GM12878 (cell line): ENCODE data around the gene RAB22A. TPM values are rescaled to one million over a fixed set of nuclear protein-coding genes. Genes with fewer than 3 reads are reported as not detected.

Experiments
- ATAC-seq: fragments of 200-7000 bp; cut with Tn5 transposase; 3 replicates; pipeline ENCODE4 v1.9.1; 2020; ENCODE audit warnings: mild to moderate bottlenecking, moderate library complexity
- BruUV-seq: library from RNA; stranded (reverse); fragments of 400-500 nt; replicated peaks from 2 replicates; lab custom pipeline; 2021; lab: Mats Ljungman, UMichigan
- CTCF ChIA-PET: fragments of 300-600 bp; sonication (Branson Sonifier 250); formaldehyde crosslinking; extraction: SDS; loops from one replicate; lab custom pipeline; 2021; ENCODE audit warnings: inconsistent platforms; lab: Yijun Ruan, JAX
- POLR2A ChIA-PET: fragments of 350-600 bp; formaldehyde crosslinking; extraction: SDS; loops from one replicate; lab custom pipeline; 2021; ENCODE audit warnings: inconsistent platforms; lab: Charles Lee
- RAD21 ChIA-PET: fragments of 300-600 bp; sonication (Branson Sonifier 250); formaldehyde crosslinking; loops from one replicate; lab custom pipeline; 2023; ENCODE audit warnings: antibody characterized with exemption; ENCODE audit not compliant: unreplicated experiment; lab: Charles Lee
- SMC1A ChIA-PET: fragments of 300-600 bp; sonication (Branson Sonifier 250); formaldehyde crosslinking; loops from one replicate; lab custom pipeline; 2023; ENCODE audit not compliant: unreplicated experiment, uncharacterized antibody; lab: Charles Lee
- DNase-seq: peaks from one replicate; pipeline ENCODE4 v3.0.0-alpha.2; 2011; ENCODE audit warnings: low read depth, low spot score
- FAIRE-seq: peaks from 3 replicates; lab custom pipeline; 2011; peaks lifted over from hg19 to GRCh38; lab: Jason Lieb, UNC
- H2AFZ ChIP-seq: 2 replicates; pipeline ENCODE4 v1.6.0; 2011; ENCODE audit warnings: low read depth, low read length, control low read depth; ENCODE audit not compliant: control insufficient read depth
- H3K27ac ChIP-seq: 2 replicates; pipeline ENCODE4 v1.5.1; 2011; ENCODE audit warnings: control low read depth; ENCODE audit not compliant: control insufficient read depth, insufficient read depth
- H3K27me3 ChIP-seq, 2 experiments: replicated peaks in 1 of 2; 2 replicates each; pipeline versions ENCODE4 v1.6.0 to v1.6.1; 2011; ENCODE audit warnings: low read length in 1 of 2; ENCODE audit not compliant: control insufficient read depth in 2 of 2, insufficient read depth in 2 of 2
- H3K36me3 ChIP-seq, 2 experiments: 2 replicates each; pipeline ENCODE4 v1.5.1; 2011; ENCODE audit warnings: low read length in 1 of 2; ENCODE audit not compliant: control insufficient read depth in 2 of 2, insufficient read depth in 2 of 2
- H3K4me1 ChIP-seq: 2 replicates; pipeline ENCODE4 v1.6.1; 2011; ENCODE audit warnings: mild to moderate bottlenecking, low read length, moderate library complexity, mixed read lengths; ENCODE audit not compliant: control insufficient read depth, insufficient read depth
- H3K4me2 ChIP-seq: 2 replicates; pipeline ENCODE4 v1.6.0; 2011; ENCODE audit warnings: control low read depth; ENCODE audit not compliant: control insufficient read depth, insufficient read depth
- H3K4me3 ChIP-seq: fragments of 200-600 bp; sonication (generic); 2 replicates; pipeline ENCODE4 v1.5.1; 2016
- H3K79me2 ChIP-seq: 2 replicates; pipeline ENCODE4 v1.6.0; 2011; ENCODE audit warnings: low read length; ENCODE audit not compliant: control insufficient read depth, insufficient read depth
- H3K9ac ChIP-seq: 2 replicates; pipeline ENCODE4 v1.8.0; 2011; ENCODE audit warnings: low read length, control low read depth, mixed read lengths; ENCODE audit not compliant: control insufficient read depth, insufficient read depth
- H3K9me3 ChIP-seq: replicated peaks from 3 replicates; pipeline ENCODE4 v1.5.1; 2011; ENCODE audit warnings: mild to moderate bottlenecking, low read length; ENCODE audit not compliant: control insufficient read depth, insufficient read depth
- H4K20me1 ChIP-seq: 2 replicates; pipeline ENCODE4 v1.6.0; 2011; ENCODE audit not compliant: control insufficient read depth, insufficient read depth
- BRCA1 ChIP-seq: IDR thresholded peaks from 2 replicates; pipeline ENCODE4 v1.6.1; 2011; ENCODE audit warnings: low read depth, low read length, improper control_type of control experiment
- CHD2 ChIP-seq: IDR thresholded peaks from 2 replicates; pipeline ENCODE4 v1.6.1; 2011; ENCODE audit warnings: low read depth, low read length, improper control_type of control experiment, borderline replicate concordance
- GATAD2B ChIP-seq: fragments of 450-650 bp; conservative IDR thresholded peaks from 2 replicates; pipeline ENCODE4 v1.6.1; 2017; ENCODE audit warnings: low read depth, mild to moderate bottlenecking, moderate library complexity
- LARP7 ChIP-seq: fragments of 450-650 bp; IDR thresholded peaks from 2 replicates; pipeline ENCODE4 v1.6.1; 2017; ENCODE audit warnings: mild to moderate bottlenecking
- POU2F2 ChIP-seq: IDR thresholded peaks from 3 replicates; pipeline ENCODE4 v1.6.1; 2011; ENCODE audit warnings: low read depth, mild to moderate bottlenecking, low read length, borderline replicate concordance
- SREBF2 ChIP-seq: IDR thresholded peaks from 2 replicates; pipeline ENCODE4 v1.6.1; 2012; ENCODE audit warnings: mild to moderate bottlenecking, low read length
- STAT3 ChIP-seq: IDR thresholded peaks from 2 replicates; pipeline ENCODE4 v1.6.1; 2011; ENCODE audit warnings: low read depth, low read length, improper control_type of control experiment
- TCF3 ChIP-seq: IDR thresholded peaks from 2 replicates; pipeline ENCODE4 v1.6.1; 2012; ENCODE audit warnings: low read depth, mild to moderate bottlenecking, low read length, borderline replicate concordance; ENCODE audit not compliant: insufficient read depth
- ZNF207 ChIP-seq: fragments of 450-650 bp; IDR thresholded peaks from 2 replicates; pipeline ENCODE4 v1.6.1; 2014; ENCODE audit warnings: antibody characterized with exemption, mild to moderate bottlenecking, borderline replicate concordance
- WGBS: methylation state at CpG from one replicate; pipeline ENCODE4 v1.1.6; 2016; ENCODE audit warnings: low lambda C conversion rate; ENCODE audit not compliant: insufficient replicate concordance, insufficient coverage; ENCODE audit errors: missing lambda C conversion rate; 5-methylcytosine and 5-hydroxymethylcytosine counted together
- in situ Hi-C: fragments of 300-500 bp; cut with MboI; formaldehyde crosslinking; loops from 9 replicates; pipeline ENCODE4 v1.14.3; 2018; ENCODE audit warnings: mixed read lengths
- intact Hi-C: fragments of 100-400 bp; cut with micrococcal nuclease; formaldehyde crosslinking; loops from one replicate; pipeline ENCODE4 v1.14.2; 2022; ENCODE audit not compliant: unreplicated experiment
- polyA plus RNA-seq, 11 experiments: library from polyadenylated mRNA; depleted of rRNA in 4 of 11; unstranded in 6 of 11; stranded (reverse) in 5 of 11; fragments of >200 nt; fragmentation: Nextera tagmentation in 4 of 11; fragmentation: Illumina TruSeq in 1 of 11; extraction: Ambion mirVana in 4 of 11; extraction: Trizol in 1 of 11; gene quantifications; 1 replicate in 1 of 11; 2 replicates in 10 of 11; pipeline versions ENCODE4 v1.2.1 to v1.2.3, GENCODE V29; 2011 to 2016; ENCODE audit warnings: inconsistent platforms in 2 of 11, missing spikeins in 2 of 11, low read depth in 1 of 11
- total RNA-seq, 4 experiments: library from RNA; depleted of rRNA in 3 of 4; stranded (reverse); fragments of >200 nt in 3 of 4; fragmentation: Illumina TruSeq in 1 of 4; extraction: Trizol in 1 of 4; gene quantifications; 2 replicates each; pipeline versions ENCODE4 v1.2.1 to v1.2.3, GENCODE V29; 2013 to 2021
- TF ChIP-seq, protein P1 (sequence below): fragments of 450-650 bp; IDR thresholded peaks from 2 replicates; pipeline ENCODE4 v1.6.1; 2018; ENCODE audit warnings: borderline replicate concordance, mild to moderate bottlenecking; ENCODE audit not compliant: partially characterized antibody
- TF ChIP-seq, protein P2 (sequence below): IDR thresholded peaks from 2 replicates; pipeline ENCODE4 v1.6.1; 2012; ENCODE audit warnings: low read length, inconsistent platforms
- TF ChIP-seq, protein P3 (sequence below), 3 experiments: IDR thresholded peaks in 2 of 3; conservative IDR thresholded peaks in 1 of 3; 2 replicates each; pipeline ENCODE4 v1.5.1; 2011; ENCODE audit warnings: low read depth in 3 of 3, low read length in 3 of 3, mild to moderate bottlenecking in 3 of 3, control low read depth in 2 of 3, moderate library complexity in 2 of 3, inconsistent platforms in 1 of 3, mixed read lengths in 1 of 3; ENCODE audit not compliant: control insufficient read depth in 2 of 3, insufficient read depth in 1 of 3; ENCODE audit errors: extremely low read depth in 1 of 3
- TF ChIP-seq, protein P4 (sequence below): IDR thresholded peaks from 2 replicates; pipeline ENCODE4 v1.6.1; 2011; ENCODE audit warnings: mild to moderate bottlenecking, low read depth, low read length, moderate library complexity; ENCODE audit not compliant: insufficient replicate concordance

RAB22A gene
- total and polyA plus RNA-seq, 10 of the 15 experiments (the other 5 are each of a cell fraction or from before 2014, with no cell fraction given), result 2.7 to 12.0 (median 10.0) TPM

DNA sequence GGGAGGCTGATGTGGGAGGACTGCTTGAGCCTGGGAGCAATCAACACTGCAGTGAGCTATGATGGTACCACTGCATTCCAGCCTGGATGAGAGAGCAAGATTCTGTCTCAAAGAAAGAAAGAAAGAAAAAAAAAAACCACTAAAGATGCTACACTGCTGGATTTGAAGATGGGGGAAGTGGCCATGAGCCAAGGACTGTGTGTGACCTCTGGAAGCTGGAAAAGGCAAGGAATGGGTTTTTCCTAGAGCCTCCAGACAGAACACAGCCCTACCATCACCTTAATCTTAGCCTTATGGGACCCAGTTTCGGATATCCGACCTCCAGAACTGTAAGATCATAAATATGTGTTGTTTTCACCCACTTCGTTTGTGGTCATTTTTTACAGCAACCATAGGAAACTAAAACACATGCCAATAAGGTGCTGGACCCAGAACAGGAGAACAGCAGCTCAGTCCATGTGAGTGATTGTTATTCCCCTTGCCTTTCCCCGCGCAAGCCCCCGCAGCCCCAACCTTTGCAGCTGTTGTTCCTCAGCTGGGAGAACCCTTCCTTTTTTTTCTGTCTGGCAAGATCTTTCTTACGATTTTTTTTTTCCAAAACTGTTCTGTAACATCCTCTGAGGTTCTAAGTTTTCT is 68.4 kb downstream of the RAB22A start:
- BruUV-seq, result no TSS peak
- intact Hi-C loops (no loop called here), in situ Hi-C loops (no loop called here)
- 49% methylated on average over 7 of the region's 7 CpGs for WGBS
- peaks cover 10% of the 10 kb centered on the region for H3K9me3 ChIP-seq
- no peak overlapping the region for H3K4me3 ChIP-seq
- POLR2A ChIA-PET, result interaction anchor here (0.6 kb wide), 1 partner anchor 64 kb away, joined by 3 read pairs; no protein-coding TSS in a partner anchor
- H4K20me1 ChIP-seq, result no peaks in the 10 kb centered on the region
- no peak overlapping the region for H3K27ac ChIP-seq
- CTCF ChIA-PET, result interaction anchor here (0.7 kb wide), 1 partner anchor 273 kb away, joined by 3 read pairs; the partner anchor contains the start of gene STX16
- RAD21 ChIA-PET, result no interaction called here
- SMC1A ChIA-PET, result no interaction called here
- H3K4me2 ChIP-seq, result no peak overlapping the region
- FAIRE-seq (no peak), DNase-seq (no peak), ATAC-seq (no peak)
- no peaks in the 10 kb centered on the region; the same call in 1 of the 2 replicates for H3K4me1 ChIP-seq
- TF ChIP-seq, protein P1, sequence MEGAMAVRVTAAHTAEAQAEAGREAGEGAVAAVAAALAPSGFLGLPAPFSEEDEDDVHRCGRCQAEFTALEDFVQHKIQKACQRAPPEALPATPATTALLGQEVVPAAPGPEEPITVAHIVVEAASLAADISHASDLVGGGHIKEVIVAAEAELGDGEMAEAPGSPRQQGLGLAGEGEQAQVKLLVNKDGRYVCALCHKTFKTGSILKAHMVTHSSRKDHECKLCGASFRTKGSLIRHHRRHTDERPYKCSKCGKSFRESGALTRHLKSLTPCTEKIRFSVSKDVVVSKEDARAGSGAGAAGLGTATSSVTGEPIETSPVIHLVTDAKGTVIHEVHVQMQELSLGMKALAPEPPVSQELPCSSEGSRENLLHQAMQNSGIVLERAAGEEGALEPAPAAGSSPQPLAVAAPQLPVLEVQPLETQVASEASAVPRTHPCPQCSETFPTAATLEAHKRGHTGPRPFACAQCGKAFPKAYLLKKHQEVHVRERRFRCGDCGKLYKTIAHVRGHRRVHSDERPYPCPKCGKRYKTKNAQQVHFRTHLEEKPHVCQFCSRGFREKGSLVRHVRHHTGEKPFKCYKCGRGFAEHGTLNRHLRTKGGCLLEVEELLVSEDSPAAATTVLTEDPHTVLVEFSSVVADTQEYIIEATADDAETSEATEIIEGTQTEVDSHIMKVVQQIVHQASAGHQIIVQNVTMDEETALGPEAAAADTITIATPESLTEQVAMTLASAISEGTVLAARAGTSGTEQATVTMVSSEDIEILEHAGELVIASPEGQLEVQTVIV, result no peak
- TF ChIP-seq CHD2 (no peak), POU2F2 (no peak), LARP7 (no peak), ZNF207 (no peak), TCF3 (no peak), STAT3 (no peak), GATAD2B (no peak), BRCA1 (no peak), SREBF2 (no peak)
- TF ChIP-seq, protein P2, sequence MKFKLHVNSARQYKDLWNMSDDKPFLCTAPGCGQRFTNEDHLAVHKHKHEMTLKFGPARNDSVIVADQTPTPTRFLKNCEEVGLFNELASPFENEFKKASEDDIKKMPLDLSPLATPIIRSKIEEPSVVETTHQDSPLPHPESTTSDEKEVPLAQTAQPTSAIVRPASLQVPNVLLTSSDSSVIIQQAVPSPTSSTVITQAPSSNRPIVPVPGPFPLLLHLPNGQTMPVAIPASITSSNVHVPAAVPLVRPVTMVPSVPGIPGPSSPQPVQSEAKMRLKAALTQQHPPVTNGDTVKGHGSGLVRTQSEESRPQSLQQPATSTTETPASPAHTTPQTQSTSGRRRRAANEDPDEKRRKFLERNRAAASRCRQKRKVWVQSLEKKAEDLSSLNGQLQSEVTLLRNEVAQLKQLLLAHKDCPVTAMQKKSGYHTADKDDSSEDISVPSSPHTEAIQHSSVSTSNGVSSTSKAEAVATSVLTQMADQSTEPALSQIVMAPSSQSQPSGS, result no peak
- TF ChIP-seq, protein P3, sequence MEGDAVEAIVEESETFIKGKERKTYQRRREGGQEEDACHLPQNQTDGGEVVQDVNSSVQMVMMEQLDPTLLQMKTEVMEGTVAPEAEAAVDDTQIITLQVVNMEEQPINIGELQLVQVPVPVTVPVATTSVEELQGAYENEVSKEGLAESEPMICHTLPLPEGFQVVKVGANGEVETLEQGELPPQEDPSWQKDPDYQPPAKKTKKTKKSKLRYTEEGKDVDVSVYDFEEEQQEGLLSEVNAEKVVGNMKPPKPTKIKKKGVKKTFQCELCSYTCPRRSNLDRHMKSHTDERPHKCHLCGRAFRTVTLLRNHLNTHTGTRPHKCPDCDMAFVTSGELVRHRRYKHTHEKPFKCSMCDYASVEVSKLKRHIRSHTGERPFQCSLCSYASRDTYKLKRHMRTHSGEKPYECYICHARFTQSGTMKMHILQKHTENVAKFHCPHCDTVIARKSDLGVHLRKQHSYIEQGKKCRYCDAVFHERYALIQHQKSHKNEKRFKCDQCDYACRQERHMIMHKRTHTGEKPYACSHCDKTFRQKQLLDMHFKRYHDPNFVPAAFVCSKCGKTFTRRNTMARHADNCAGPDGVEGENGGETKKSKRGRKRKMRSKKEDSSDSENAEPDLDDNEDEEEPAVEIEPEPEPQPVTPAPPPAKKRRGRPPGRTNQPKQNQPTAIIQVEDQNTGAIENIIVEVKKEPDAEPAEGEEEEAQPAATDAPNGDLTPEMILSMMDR (IDR thresholded peaks at IDR 0.05 in 2 of 3, conservative IDR thresholded peaks at IDR 0.05 in 1 of 3; ENCODE audit: control insufficient read depth in 2 of 3, extremely low read depth in 1 of 3, insufficient read depth in 1 of 3, low read depth in 3 of 3, low read length in 3 of 3), result no peak
- TF ChIP-seq, protein P4, sequence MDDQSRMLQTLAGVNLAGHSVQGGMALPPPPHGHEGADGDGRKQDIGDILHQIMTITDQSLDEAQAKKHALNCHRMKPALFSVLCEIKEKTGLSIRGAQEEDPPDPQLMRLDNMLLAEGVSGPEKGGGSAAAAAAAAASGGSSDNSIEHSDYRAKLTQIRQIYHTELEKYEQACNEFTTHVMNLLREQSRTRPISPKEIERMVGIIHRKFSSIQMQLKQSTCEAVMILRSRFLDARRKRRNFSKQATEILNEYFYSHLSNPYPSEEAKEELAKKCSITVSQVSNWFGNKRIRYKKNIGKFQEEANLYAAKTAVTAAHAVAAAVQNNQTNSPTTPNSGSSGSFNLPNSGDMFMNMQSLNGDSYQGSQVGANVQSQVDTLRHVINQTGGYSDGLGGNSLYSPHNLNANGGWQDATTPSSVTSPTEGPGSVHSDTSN, result no peak
- H3K36me3 ChIP-seq, result no peaks in the 10 kb centered on the region
- H2AFZ ChIP-seq, result no peak overlapping the region
- no peaks in the 10 kb centered on the region for H3K27me3 ChIP-seq
- no peak overlapping the region for H3K9ac ChIP-seq
- H3K79me2 ChIP-seq, result no peaks in the 10 kb centered on the region
